HAP-1 (cell line): Measurements from ENCODE around the gene MTFR1L.

Source experiments
- DNase-seq, 2 experiments: peaks; one replicate each; pipeline ENCODE4 v3.0.0-alpha.2; 2016 to 2020; ENCODE audit warnings: low spot score in 2 of 2
- H3K27me3 ChIP-seq: fragments of 250-450 bp; sonication (Bioruptor Pico); 2 replicates; pipeline ENCODE4 v1.5.1; 2020; ENCODE audit warnings: low read depth, mild to moderate bottlenecking, moderate library complexity
- H3K36me3 ChIP-seq: fragments of 250-450 bp; sonication (Bioruptor Pico); replicated peaks from 2 replicates; pipeline ENCODE4 v1.5.1; 2020; ENCODE audit warnings: mild to moderate bottlenecking
- H3K4me1 ChIP-seq: fragments of 250-450 bp; sonication (Bioruptor Pico); 2 replicates; pipeline ENCODE4 v1.5.1; 2020; ENCODE audit warnings: mild to moderate bottlenecking
- H3K4me3 ChIP-seq: fragments of 250-450 bp; sonication (Bioruptor Pico); 2 replicates; pipeline ENCODE4 v1.5.1; 2020; ENCODE audit warnings: mild to moderate bottlenecking, moderate library complexity
- H3K9me3 ChIP-seq: fragments of 250-450 bp; sonication (Bioruptor Pico); 2 replicates; pipeline ENCODE4 v1.5.1; 2020; ENCODE audit warnings: mild to moderate bottlenecking, moderate library complexity
- in situ Hi-C: fragments of 300-500 bp; cut with MboI; formaldehyde crosslinking; loops from 3 replicates; pipeline ENCODE4 v1.14.3; 2020; ENCODE audit warnings: low sequenced_read_pairs, inconsistent platforms, mixed read lengths

MTFR1L gene

GRCh38 chr1:25819491-25820246 is at the start of gene MTFR1L:
MTFR1L (plus strand) TSS chr1:25819954; CDS start chr1:25823105, 3,151 bp downstream.
- H3K36me3 ChIP-seq: peaks cover 13% of the 10 kb centered on the region
- peak within 1 kb of the TSS; percentile 87 for H3K4me3 ChIP-seq
- peak; percentile 75 to 94 for DNase-seq
- H3K9me3 ChIP-seq: no peaks in the 10 kb centered on the region
- in situ Hi-C loops: loop anchor here (10.0 to 25.0 kb wide), 2 partner anchors 407 to 575 kb away; partner anchors contain the start of genes RHCE and RSRP1
- H3K27me3 ChIP-seq: no peaks in the 10 kb centered on the region
- peaks cover 17% of the 10 kb centered on the region for H3K4me1 ChIP-seq

- Histone ChIP-seq H3K4me1 (peaks cover 14% of the 10 kb centered on the region), H3K27me3 (no peaks in the 10 kb centered on the region), H3K4me3 (no peak overlapping the region), H3K9me3 (no peaks in the 10 kb centered on the region), H3K36me3 (no peaks in the 10 kb centered on the region)
- DNase-seq: peak in 1 of 2 experiments; percentile 29
- in situ Hi-C loops: no loop called here
Observed at GRCh38 chr1:25770541-25771220, 49.1 kb upstream of the MTFR1L start.

- no peaks in the 10 kb centered on the region for H3K9me3 ChIP-seq
- no peaks in the 10 kb centered on the region for H3K36me3 ChIP-seq
- no peaks in the 10 kb centered on the region for H3K27me3 ChIP-seq
- in situ Hi-C loops: no loop called here
- H3K4me3 ChIP-seq: no peak overlapping the region
- peak; percentile 79 for DNase-seq
- H3K4me1 ChIP-seq: peaks cover 14% of the 10 kb centered on the region
Observed at GRCh38 chr1:25771221-25772114, 48.3 kb upstream of the MTFR1L start.

GRCh38 chr1:25772164-25772563 is 47.6 kb upstream of the MTFR1L start:
- no peak for DNase-seq
- no peaks in the 10 kb centered on the region for H3K36me3 ChIP-seq
- in situ Hi-C loops: no loop called here
- no peak overlapping the region for H3K4me3 ChIP-seq
- no peaks in the 10 kb centered on the region for H3K9me3 ChIP-seq
- peaks cover 14% of the 10 kb centered on the region for H3K4me1 ChIP-seq
- H3K27me3 ChIP-seq: no peaks in the 10 kb centered on the region

GRCh38 chr1:25772692-25773245 is 47.0 kb upstream of the MTFR1L start:
- DNase-seq: no peak
- no peaks in the 10 kb centered on the region for H3K9me3 ChIP-seq
- in situ Hi-C loops: no loop called here
- peaks cover 14% of the 10 kb centered on the region for H3K4me1 ChIP-seq
- H3K36me3 ChIP-seq: no peaks in the 10 kb centered on the region
- no peak overlapping the region for H3K4me3 ChIP-seq
- no peaks in the 10 kb centered on the region for H3K27me3 ChIP-seq

GRCh38 chr1:25773441-25774125 is 46.2 kb upstream of the MTFR1L start:
- in situ Hi-C loops: no loop called here
- H3K27me3 ChIP-seq: no peaks in the 10 kb centered on the region
- H3K9me3 ChIP-seq: no peaks in the 10 kb centered on the region
- H3K36me3 ChIP-seq: no peaks in the 10 kb centered on the region
- peak in 1 of 2 experiments; percentile 45 for DNase-seq
- H3K4me3 ChIP-seq: no peak overlapping the region
- H3K4me1 ChIP-seq: peaks cover 14% of the 10 kb centered on the region

- H3K4me3 ChIP-seq: no peak overlapping the region
- in situ Hi-C loops: no loop called here
- no peak for DNase-seq
- no peaks in the 10 kb centered on the region for H3K9me3 ChIP-seq
- peaks cover 14% of the 10 kb centered on the region for H3K4me1 ChIP-seq
- H3K27me3 ChIP-seq: no peaks in the 10 kb centered on the region
- H3K36me3 ChIP-seq: no peaks in the 10 kb centered on the region
Observed at GRCh38 chr1:25774206-25774803, 45.4 kb upstream of the MTFR1L start.

GRCh38 chr1:25774921-25775771 is 44.6 kb upstream of the MTFR1L start:
- DNase-seq: no peak
- H3K36me3 ChIP-seq: no peaks in the 10 kb centered on the region
- H3K9me3 ChIP-seq: no peaks in the 10 kb centered on the region
- no peaks in the 10 kb centered on the region for H3K27me3 ChIP-seq
- in situ Hi-C loops: no loop called here
- no peak overlapping the region for H3K4me3 ChIP-seq
- H3K4me1 ChIP-seq: peaks cover 22% of the 10 kb centered on the region

GRCh38 chr1:25779388-25779787 is 40.4 kb upstream of the MTFR1L start:
- Histone ChIP-seq H3K27me3 (no peaks in the 10 kb centered on the region), H3K36me3 (no peaks in the 10 kb centered on the region), H3K4me1 (peaks cover 14% of the 10 kb centered on the region), H3K4me3 (no peak overlapping the region), H3K9me3 (no peaks in the 10 kb centered on the region)
- in situ Hi-C loops: no loop called here
- no peak for DNase-seq

- Histone ChIP-seq H3K4me3 (no peak overlapping the region), H3K9me3 (no peaks in the 10 kb centered on the region), H3K27me3 (no peaks in the 10 kb centered on the region), H3K36me3 (no peaks in the 10 kb centered on the region), H3K4me1 (peaks cover 14% of the 10 kb centered on the region)
- in situ Hi-C loops: no loop called here
- no peak for DNase-seq
Observed at GRCh38 chr1:25779894-25780293, 39.9 kb upstream of the MTFR1L start.

- Histone ChIP-seq H3K9me3 (no peaks in the 10 kb centered on the region), H3K36me3 (no peaks in the 10 kb centered on the region), H3K4me1 (peaks cover 14% of the 10 kb centered on the region), H3K27me3 (no peaks in the 10 kb centered on the region), H3K4me3 (no peak overlapping the region)
- DNase-seq: peak; percentile 73 to 75
- in situ Hi-C loops: no loop called here
Observed at GRCh38 chr1:25780318-25781129, 39.2 kb upstream of the MTFR1L start.
